ENCODE data around the gene DCDC2C.
"Not testable (repeated sequence)": the region's sequence is repeated elsewhere in the genome, so short reads cannot be mapped to it uniquely, and the experiment has no call there.

DCDC2C gene

GRCh38 chr2:3814706-3815245, 111.4 kb downstream of the DCDC2C start:
- DNase-seq (ENCODE audit: low read depth in 4 of 4, low spot score in 1 of 4), result no peak

- not testable (repeated sequence) for DNase-seq (ENCODE audit: low read depth in 4 of 4, low spot score in 1 of 4)
Measured at GRCh38 chr2:3817144-3817543, 113.8 kb downstream of the DCDC2C start.

- DNase-seq (ENCODE audit: low read depth in 4 of 4, low spot score in 1 of 4), result no peak
Measured at GRCh38 chr2:3823748-3824147, 120.4 kb downstream of the DCDC2C start.

- DNase-seq (ENCODE audit: low read depth in 4 of 4, low spot score in 1 of 4), result peak in 1 of 4 experiments; percentile 4
Measured at GRCh38 chr2:3827673-3828575, 124.5 kb downstream of the DCDC2C start.

- no peak for DNase-seq (ENCODE audit: low read depth in 4 of 4, low spot score in 1 of 4)
Measured at GRCh38 chr2:3830796-3831195, 127.4 kb downstream of the DCDC2C start.

GRCh38 chr2:3837086-3837485, 133.7 kb downstream of the DCDC2C start:
- DNase-seq (ENCODE audit: low read depth in 4 of 4, low spot score in 1 of 4), result no peak

GRCh38 chr2:3838348-3838747, 135.0 kb downstream of the DCDC2C start:
- no peak for DNase-seq (ENCODE audit: low read depth in 4 of 4, low spot score in 1 of 4)

- no peak for DNase-seq (ENCODE audit: low read depth in 4 of 4, low spot score in 1 of 4)
Measured at GRCh38 chr2:3839476-3839875, 136.1 kb downstream of the DCDC2C start.

- no peak for DNase-seq (ENCODE audit: low read depth in 4 of 4, low spot score in 1 of 4)
Measured at GRCh38 chr2:3840611-3841155, 137.3 kb downstream of the DCDC2C start.

GRCh38 chr2:3847397-3848052, 144.2 kb downstream of the DCDC2C start:
- no peak for DNase-seq (ENCODE audit: low read depth in 4 of 4, low spot score in 1 of 4)

GRCh38 chr2:3848776-3849175, 145.4 kb downstream of the DCDC2C start:
- DNase-seq (ENCODE audit: low read depth in 4 of 4, low spot score in 1 of 4), result no peak

GRCh38 chr2:3849213-3849612, 145.8 kb downstream of the DCDC2C start:
- DNase-seq (ENCODE audit: low read depth in 4 of 4, low spot score in 1 of 4), result no peak

- no peak for DNase-seq (ENCODE audit: low read depth in 4 of 4, low spot score in 1 of 4)
Measured at GRCh38 chr2:3857576-3857975, 154.2 kb downstream of the DCDC2C start.

GRCh38 chr2:3864943-3865865, 161.8 kb downstream of the DCDC2C start:
- DNase-seq (ENCODE audit: low read depth in 4 of 4, low spot score in 1 of 4), result no peak

GRCh38 chr2:3867469-3867868, 164.1 kb downstream of the DCDC2C start:
- DNase-seq (ENCODE audit: low read depth in 4 of 4, low spot score in 1 of 4), result no peak

GRCh38 chr2:3868012-3868805, 164.8 kb downstream of the DCDC2C start:
- DNase-seq (ENCODE audit: low read depth in 4 of 4, low spot score in 1 of 4), result no peak

GRCh38 chr2:3870222-3870621, 166.8 kb downstream of the DCDC2C start:
- no peak for DNase-seq (ENCODE audit: low read depth in 4 of 4, low spot score in 1 of 4)

- no peak for DNase-seq (ENCODE audit: low read depth in 4 of 4, low spot score in 1 of 4)
Measured at GRCh38 chr2:3871002-3871401, 167.6 kb downstream of the DCDC2C start.

GRCh38 chr2:3872451-3872850, 169.1 kb downstream of the DCDC2C start:
- no peak for DNase-seq (ENCODE audit: low read depth in 4 of 4, low spot score in 1 of 4)

GRCh38 chr2:3873899-3874298, 170.5 kb downstream of the DCDC2C start:
- no peak for DNase-seq (ENCODE audit: low read depth in 4 of 4, low spot score in 1 of 4)

Data from stimulated activated CD4-positive, alpha-beta T cell treated with anti-CD3 and anti-CD28 coated beads, Interleukin-1b, Interleukin-23, amount 100 ng/mL, for 24 hours (primary cell).